ENCODE data around the gene MUCL3.

DNA sequence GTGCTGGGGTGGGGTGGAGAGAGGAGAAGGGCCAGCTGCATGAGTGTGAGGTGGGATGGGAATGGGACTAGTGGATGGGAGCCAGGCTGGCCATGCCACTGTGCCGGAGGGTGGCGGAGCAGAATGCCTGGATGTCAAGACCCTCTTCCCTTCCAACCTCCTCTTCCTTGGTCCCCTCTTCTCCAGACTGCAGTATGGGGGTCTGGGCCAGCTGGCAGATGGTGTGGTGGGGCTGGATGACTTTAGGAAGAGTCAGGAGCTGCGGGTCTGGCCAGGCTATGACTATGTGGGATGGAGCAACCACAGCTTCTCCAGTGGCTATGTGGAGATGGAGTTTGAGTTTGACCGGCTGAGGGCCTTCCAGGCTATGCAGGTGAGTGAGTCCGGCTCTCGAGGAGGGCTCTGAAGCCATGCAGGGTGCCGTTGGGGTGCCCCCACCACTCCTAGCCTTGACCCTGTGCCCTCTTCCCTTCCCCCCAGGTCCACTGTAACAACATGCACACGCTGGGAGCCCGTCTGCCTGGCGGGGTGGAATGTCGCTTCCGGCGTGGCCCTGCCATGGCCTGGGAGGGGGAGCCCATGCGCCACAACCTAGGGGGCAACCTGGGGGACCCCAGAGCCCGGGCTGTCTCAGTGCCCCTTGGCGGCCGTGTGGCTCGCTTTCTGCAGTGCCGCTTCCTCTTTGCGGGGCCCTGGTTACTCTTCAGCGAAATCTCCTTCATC, 48.8 kb upstream of the MUCL3 start:
- no peak for TF ChIP-seq POLR2A (IDR thresholded peaks at IDR 0.05; ENCODE audit: low read depth, low read length)
- no peak for TF ChIP-seq POLR2AphosphoS5 (IDR thresholded peaks at IDR 0.05; ENCODE audit: low read depth, low read length)
